EH (cell line): ENCODE measurements around the gene RABAC1.

Experiments
- DNase-seq: peaks from one replicate; pipeline ENCODE4 v3.0.0-alpha.2; 2015; ENCODE audit warnings: low read depth

Gene RABAC1

GRCh38 chr19:41928754-41929535, 30.2 kb downstream of the RABAC1 start:
- no peak for DNase-seq

- DNase-seq: no peak
Measured at GRCh38 chr19:41928221-41928683, 30.9 kb downstream of the RABAC1 start, which contains the start of gene ERFL. Gene ERFL (minus strand): TSS chr19:41928449. CDS start chr19:41912919, 15,530 bp downstream.

- no peak for DNase-seq
Measured at GRCh38 chr19:41927497-41928192, 31.5 kb downstream of the RABAC1 start.

GRCh38 chr19:41926763-41927496, 32.2 kb downstream of the RABAC1 start:
- DNase-seq: no peak

- no peak for DNase-seq
Measured at GRCh38 chr19:41926028-41926762, 32.9 kb downstream of the RABAC1 start.

- DNase-seq: no peak
Measured at GRCh38 chr19:41925208-41926003, 33.7 kb downstream of the RABAC1 start.

- DNase-seq: no peak
Measured at GRCh38 chr19:41924151-41925145, 34.7 kb downstream of the RABAC1 start.

- DNase-seq: no peak
Measured at GRCh38 chr19:41923045-41923788, 35.9 kb downstream of the RABAC1 start.

- DNase-seq: no peak
Measured at GRCh38 chr19:41922585-41922984, 36.5 kb downstream of the RABAC1 start.

GRCh38 chr19:41921577-41922576, 37.2 kb downstream of the RABAC1 start:
- no peak for DNase-seq

- DNase-seq: no peak
Measured at GRCh38 chr19:41920882-41921576, 38.1 kb downstream of the RABAC1 start.

- no peak for DNase-seq
Measured at GRCh38 chr19:41919948-41920712, 39.0 kb downstream of the RABAC1 start.

GRCh38 chr19:41918653-41919244, 40.4 kb downstream of the RABAC1 start:
- no peak for DNase-seq

- DNase-seq: no peak
Measured at GRCh38 chr19:41918095-41918494, 41.0 kb downstream of the RABAC1 start.

GRCh38 chr19:41917676-41918075, 41.4 kb downstream of the RABAC1 start:
- DNase-seq: no peak
